Activated B cell treated with CpG ODN at 0.5 μM for 24 hours (primary cell): ENCODE results near the gene CCDC97. TPM values are rescaled to one million over a fixed set of nuclear protein-coding genes. Genes with fewer than 3 reads are reported as not detected.
A peak's percentile ranks its signal among the peaks of the same experiment; 100 is the strongest.

Experiments used
- ATAC-seq: fragments of 200-7000 bp; cut with Tn5 transposase; one replicate; pipeline ENCODE4 v1.10.0; 2021; ENCODE audit warnings: low read depth, mild to moderate bottlenecking, moderate library complexity
- CTCF ChIA-PET: fragments of 350-600 bp; sonication (Branson Sonifier 250); formaldehyde crosslinking; loops from one replicate; lab custom pipeline; 2021; ENCODE audit warnings: antibody characterized with exemption; lab: Charles Lee
- POLR2A ChIA-PET: fragments of 350-600 bp; sonication (Branson Sonifier 250); formaldehyde crosslinking; loops from one replicate; lab custom pipeline; 2021; ENCODE audit warnings: antibody characterized with exemption; lab: Charles Lee
- DNase-seq: peaks from one replicate; pipeline ENCODE4 v3.0.0; 2022
- H3K27ac Mint-ChIP-seq: one replicate; pipeline ENCODE4 v1.8.0; 2020; ENCODE audit warnings: mixed read lengths
- H3K27me3 Mint-ChIP-seq: one replicate; pipeline ENCODE4 v1.8.0; 2021; ENCODE audit warnings: mixed read lengths
- H3K36me3 Mint-ChIP-seq: one replicate; pipeline ENCODE4 v1.8.0; 2021; ENCODE audit warnings: low read depth, mixed read lengths
- H3K4me1 Mint-ChIP-seq: one replicate; pipeline ENCODE4 v1.8.0; 2021; ENCODE audit warnings: mixed read lengths
- H3K4me3 Mint-ChIP-seq: one replicate; pipeline ENCODE4 v1.8.0; 2020; ENCODE audit warnings: mild to moderate bottlenecking, mixed read lengths
- H3K9me3 Mint-ChIP-seq: one replicate; pipeline ENCODE4 v1.8.0; 2020; ENCODE audit warnings: mixed read lengths
- CTCF ChIP-seq: fragments of 200-600 bp; IDR thresholded peaks from one replicate; pipeline ENCODE4 v1.8.0; 2022; ENCODE audit warnings: antibody characterized with exemption, mild to moderate bottlenecking
- intact Hi-C: fragments of 100-400 bp; cut with micrococcal nuclease; formaldehyde crosslinking; loops from one replicate; pipeline ENCODE4 v1.15.1; 2024
- total RNA-seq: library from RNA; stranded (reverse); gene quantifications from 2 replicates; pipeline ENCODE4 v1.2.3, GENCODE V29; 2022

The CCDC97 gene
- total RNA-seq, 1 donor from 2014 or later: 65.3 TPM

GRCh38 chr19:41352609-41353465 lies 42.9 kb downstream of the CCDC97 start:
- H3K4me1 Mint-ChIP-seq: peaks cover 48% of the 10 kb centered on the region
- TF ChIP-seq CTCF: no peak
- no peaks in the 10 kb centered on the region for H3K9me3 Mint-ChIP-seq
- H3K36me3 Mint-ChIP-seq: peaks cover 22% of the 10 kb centered on the region
- POLR2A ChIA-PET: interaction anchor here (0.7 to 6.9 kb wide), 18 partner anchors 9 to 1034 kb away, joined by 3 to 119 read pairs (median 8); partner anchors contain the start of genes ACTMAP, B9D2, CCDC97 and DMAC2
- CTCF ChIA-PET: interaction anchor here (1.0 to 5.4 kb wide), 10 partner anchors 11 to 218 kb away, joined by 3 to 38 read pairs (median 5); partner anchors contain the start of genes B9D2 and CCDC97
- intact Hi-C loops: loop anchor here (1.0 to 5.0 kb wide), 8 partner anchors 43 to 911 kb away; partner anchors contain the start of genes BCKDHA, CCDC97, COQ8B and DMAC2
- peak; percentile 21 for ATAC-seq
- H3K27ac Mint-ChIP-seq: peak overlapping the region; percentile 96
- peak overlapping the region; percentile 100 for H3K4me3 Mint-ChIP-seq
- no peaks in the 10 kb centered on the region for H3K27me3 Mint-ChIP-seq
- DNase-seq: peak; percentile 83

- peak; percentile 66 for TF ChIP-seq CTCF
- Mint-ChIP-seq H3K36me3 (peaks cover 20% of the 10 kb centered on the region), H3K9me3 (no peaks in the 10 kb centered on the region), H3K27me3 (no peaks in the 10 kb centered on the region), H3K27ac (peak within 1 kb of the TSS; percentile 96), H3K4me1 (peaks cover 44% of the 10 kb centered on the region), H3K4me3 (peak within 1 kb of the TSS; percentile 100)
- ATAC-seq (peak; percentile 70), DNase-seq (peak; percentile 92)
- ChIA-PET CTCF (interaction anchor here (1.4 to 5.4 kb wide), 6 partner anchors 11 to 149 kb away, joined by 3 to 38 read pairs (median 5); partner anchors contain the start of gene B9D2), POLR2A (interaction anchor here (0.7 to 6.9 kb wide), 10 partner anchors 11 to 604 kb away, joined by 3 to 119 read pairs (median 22); partner anchors contain the start of genes ACTMAP, B9D2, CCDC97 and DMAC2)
- intact Hi-C loops: loop anchor here (1.0 to 5.0 kb wide), 8 partner anchors 10 to 911 kb away; partner anchors contain the start of genes BCKDHA, COQ8B, DMAC2 and EXOSC5
Observed at GRCh38 chr19:41353466-41354342, 43.7 kb downstream of the CCDC97 start, which contains the start of gene TGFB1. Gene TGFB1 (minus strand): TSS chr19:41353922. CDS start chr19:41353044, 878 bp downstream.

- H3K9me3 Mint-ChIP-seq: no peaks in the 10 kb centered on the region
- DNase-seq (no peak), ATAC-seq (no peak)
- intact Hi-C loops: loop anchor here (1.0 to 5.0 kb wide), 5 partner anchors 9 to 912 kb away; partner anchors contain the start of genes COQ8B, DMAC2, ITPKC and SERTAD3
- no peak for TF ChIP-seq CTCF
- peak overlapping the region; percentile 74 for H3K4me3 Mint-ChIP-seq
- H3K4me1 Mint-ChIP-seq: peaks cover 36% of the 10 kb centered on the region
- H3K27me3 Mint-ChIP-seq: no peaks in the 10 kb centered on the region
- ChIA-PET CTCF (interaction anchor here (1.0 to 5.4 kb wide), 5 partner anchors 10 to 94 kb away, joined by 3 to 38 read pairs (median 3); partner anchors contain the start of gene B9D2), POLR2A (interaction anchor here (2.6 to 6.9 kb wide), 3 partner anchors 9 to 91 kb away, joined by 19 to 119 read pairs (median 43); partner anchors contain the start of genes B9D2 and HNRNPUL1)
- peak overlapping the region; percentile 88 for H3K27ac Mint-ChIP-seq
- H3K36me3 Mint-ChIP-seq: peaks cover 15% of the 10 kb centered on the region
Observed at GRCh38 chr19:41354343-41354953, 44.5 kb downstream of the CCDC97 start.

- Mint-ChIP-seq H3K27me3 (no peaks in the 10 kb centered on the region), H3K4me1 (peaks cover 31% of the 10 kb centered on the region), H3K4me3 (peak overlapping the region; percentile 1), H3K9me3 (no peaks in the 10 kb centered on the region), H3K27ac (peak overlapping the region; percentile 42), H3K36me3 (peaks cover 15% of the 10 kb centered on the region)
- intact Hi-C loops: no loop called here
- TF ChIP-seq CTCF: no peak
- POLR2A ChIA-PET: interaction anchor here (0.5 to 6.9 kb wide), 4 partner anchors 9 to 47 kb away, joined by 3 to 119 read pairs (median 14); partner anchors contain the start of gene B9D2
- DNase-seq (no peak), ATAC-seq (no peak)
- CTCF ChIA-PET: interaction anchor here (1.0 to 5.4 kb wide), 6 partner anchors 9 to 93 kb away, joined by 3 to 38 read pairs (median 3); partner anchors contain the start of gene B9D2
Observed at GRCh38 chr19:41355035-41355434, 45.1 kb downstream of the CCDC97 start.
